Hepatic stellate cell (primary cell): ENCODE data around the gene BTBD16.
A peak's percentile ranks its signal among the peaks of the same experiment; 100 is the strongest.

Experiments
- DNase-seq: peaks from one replicate; pipeline ENCODE4 v3.0.0; 2011; ENCODE audit warnings: low spot score

BTBD16 gene

DNA sequence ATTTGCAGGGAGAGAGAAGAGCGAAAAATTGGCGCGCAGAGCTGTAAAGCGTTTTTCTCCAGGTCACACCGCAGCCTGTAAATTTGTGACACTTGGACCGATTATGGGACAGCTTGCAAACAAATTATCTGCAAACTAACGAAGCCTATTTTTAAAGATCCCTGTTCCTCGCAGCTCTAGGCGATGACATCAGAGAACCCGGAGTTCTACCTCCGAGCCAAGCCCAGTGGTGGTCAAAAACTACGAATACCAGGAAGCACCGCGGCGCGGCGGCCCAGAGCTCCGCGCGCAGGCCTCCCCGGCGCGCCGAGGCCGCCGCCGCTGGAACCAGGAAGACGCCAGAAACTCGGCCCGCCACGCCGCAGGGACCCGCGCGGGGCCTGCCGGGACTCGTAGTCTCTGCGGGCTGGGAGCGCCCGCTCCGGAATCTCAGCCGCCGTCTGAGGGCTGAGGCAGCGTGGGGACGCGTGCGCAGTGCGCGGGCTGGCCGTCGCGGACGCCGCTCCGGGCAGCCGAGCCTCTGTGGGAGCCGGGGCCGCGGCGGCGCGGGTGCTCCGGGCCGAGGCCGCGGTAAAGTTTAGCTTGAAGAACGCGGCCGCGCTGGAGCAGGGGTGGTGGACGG, 103.3 kb downstream of the BTBD16 start, which contains the start of gene PLEKHA1:
TSS of gene PLEKHA1 (plus strand) at position 472 of the 622 bp plus-strand sequence. CDS start 18,493 bp downstream, outside the sequence.
- peak; percentile 94 for DNase-seq

DNA sequence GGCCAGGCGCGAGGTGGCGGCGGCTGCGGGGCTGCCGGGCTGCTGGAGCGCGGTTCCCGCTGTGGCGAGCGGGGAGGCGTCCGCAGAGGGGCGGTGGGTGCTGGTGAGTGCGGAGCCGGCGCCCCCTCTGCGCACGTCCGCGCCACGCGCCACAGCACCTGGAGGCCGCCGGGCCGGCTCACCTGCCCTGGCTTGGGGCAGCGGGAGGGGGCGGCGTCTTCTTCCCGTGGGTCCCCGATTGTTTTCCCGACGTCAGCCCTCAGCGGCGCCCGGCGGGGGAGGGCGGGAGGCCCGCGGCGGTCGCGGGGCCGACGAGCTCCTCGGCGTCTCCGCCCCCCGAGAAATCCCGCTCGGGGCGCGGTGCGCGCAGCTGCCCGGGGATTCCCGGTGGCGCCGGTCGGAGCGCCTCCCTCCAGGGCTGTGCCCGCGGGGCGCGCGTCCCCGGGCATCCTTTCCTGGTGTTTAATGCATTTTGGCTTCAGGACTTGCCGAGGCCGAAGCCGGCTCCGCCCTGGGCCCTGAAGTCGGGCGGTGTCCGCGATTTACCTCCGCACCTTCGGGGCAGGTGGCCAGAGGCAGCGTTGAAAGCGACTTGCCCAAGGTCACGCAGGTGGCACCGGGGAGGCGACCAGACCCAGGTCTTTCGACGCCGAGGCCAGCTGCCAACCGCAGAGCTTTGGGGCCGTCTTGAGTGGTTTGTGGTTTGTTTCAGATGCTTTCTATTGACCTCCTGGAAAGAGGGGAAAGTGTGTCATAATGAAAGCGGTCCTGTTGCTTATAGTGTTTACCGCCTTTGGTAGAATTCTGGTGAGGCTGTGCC, 104.0 kb downstream of the BTBD16 start:
- peak; percentile 48 for DNase-seq

DNA sequence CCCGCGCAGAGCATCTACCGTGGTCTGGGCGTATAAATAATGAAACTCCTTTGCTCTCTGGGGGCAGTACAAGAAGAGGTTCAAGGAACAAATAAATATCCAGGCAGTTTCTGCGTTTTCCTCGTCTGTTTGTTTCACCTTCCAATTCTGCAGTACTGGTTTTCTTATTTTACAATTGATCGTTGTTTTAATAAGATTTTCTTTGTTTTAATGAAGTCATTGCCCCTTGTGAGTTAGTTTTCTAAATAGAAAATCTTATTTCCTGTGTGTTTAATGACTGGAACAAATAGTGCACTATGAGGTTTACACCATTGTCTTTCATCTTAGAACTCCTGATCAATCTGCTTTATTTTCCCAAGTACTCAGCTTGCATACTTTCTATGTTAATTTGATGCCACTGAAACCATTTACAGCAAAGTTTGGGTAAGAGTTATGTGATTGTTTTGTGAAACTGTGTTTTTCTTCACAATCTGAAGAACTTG, 104.6 kb downstream of the BTBD16 start:
- no peak for DNase-seq

DNA sequence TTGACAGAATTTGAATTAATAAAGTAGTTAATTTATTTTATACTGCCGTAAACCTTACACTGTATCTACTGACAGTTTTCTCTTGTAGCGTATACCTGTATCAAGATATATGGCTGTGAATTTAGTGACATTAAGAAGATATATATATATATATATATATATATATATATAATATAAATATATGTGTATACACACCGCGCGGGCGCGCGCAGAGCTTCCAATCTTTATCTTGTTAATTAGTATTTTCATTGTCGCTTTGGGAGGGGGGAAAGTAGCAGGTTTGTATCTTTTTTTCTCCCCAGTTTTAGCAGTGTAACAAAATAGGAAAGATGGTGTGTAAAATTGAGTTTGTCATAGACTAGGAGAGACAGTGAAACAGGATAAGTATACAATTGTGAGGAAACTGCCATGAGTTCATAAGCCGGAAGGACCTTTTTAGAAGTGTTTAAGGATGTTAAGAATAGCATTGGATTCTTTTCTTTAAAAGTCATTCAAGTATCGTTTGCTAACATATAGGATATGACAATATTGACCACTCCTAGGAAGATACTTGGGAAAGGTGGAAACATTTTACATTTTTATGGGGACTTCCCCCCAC, 105.4 kb downstream of the BTBD16 start:
- no peak for DNase-seq

DNA sequence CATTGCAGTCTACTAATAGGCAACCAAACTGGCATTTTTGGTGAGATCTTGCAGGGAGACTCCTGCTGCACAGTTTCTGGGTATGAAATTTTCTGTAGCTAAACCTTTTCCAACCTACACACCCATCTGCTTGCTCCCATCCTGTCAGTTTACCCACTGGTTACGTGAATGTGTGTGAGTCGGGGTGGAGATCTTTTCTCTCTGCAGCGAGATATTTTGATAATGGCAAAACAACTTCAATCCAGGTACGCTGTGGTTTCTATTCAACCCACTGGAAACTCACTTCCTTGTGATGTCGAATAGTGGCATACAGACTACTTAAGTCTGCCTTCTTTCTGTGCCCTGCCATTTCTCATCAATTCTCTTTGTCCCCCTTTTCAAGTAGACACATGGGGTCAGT, 107.9 kb downstream of the BTBD16 start:
- no peak for DNase-seq

DNA sequence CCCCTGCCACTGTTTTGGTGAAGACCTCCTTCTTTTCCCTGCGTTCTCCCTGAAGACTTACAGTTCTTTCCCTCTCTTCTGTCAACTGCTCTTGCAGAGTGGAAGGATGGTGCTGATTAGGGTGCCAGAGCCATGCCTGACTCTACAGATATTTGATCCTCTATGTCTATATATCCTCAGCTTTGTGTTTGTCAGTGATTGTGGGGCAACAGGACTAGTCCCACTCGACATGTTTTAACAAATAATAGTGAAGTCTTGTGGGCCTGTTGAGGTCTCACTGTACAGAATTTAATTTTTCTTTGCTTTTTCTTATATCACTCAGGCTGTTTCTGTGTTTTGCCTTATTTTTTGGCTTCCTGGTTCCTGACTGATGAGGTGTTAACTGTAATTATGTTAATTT, 108.4 kb downstream of the BTBD16 start:
- DNase-seq, result no peak

DNA sequence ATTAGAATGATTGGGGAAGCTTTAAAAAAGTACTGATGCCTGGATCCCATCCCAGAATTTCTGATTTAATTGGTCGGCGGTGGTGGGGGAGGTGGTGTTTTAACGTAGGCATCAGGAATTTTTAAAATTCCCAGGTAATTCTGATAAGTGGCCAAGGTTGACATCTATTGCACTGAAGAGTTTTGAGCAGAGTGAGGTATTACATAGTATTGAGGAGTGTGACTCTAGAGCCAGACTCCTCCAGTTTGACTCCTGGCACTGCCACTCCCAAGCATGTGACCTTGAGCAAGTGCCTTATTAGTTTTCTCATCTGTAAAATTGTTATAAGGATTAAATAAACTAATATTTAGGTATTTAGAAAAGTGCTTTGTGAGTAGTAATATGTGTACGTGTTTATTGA, 109.6 kb downstream of the BTBD16 start:
- DNase-seq, result no peak

DNA sequence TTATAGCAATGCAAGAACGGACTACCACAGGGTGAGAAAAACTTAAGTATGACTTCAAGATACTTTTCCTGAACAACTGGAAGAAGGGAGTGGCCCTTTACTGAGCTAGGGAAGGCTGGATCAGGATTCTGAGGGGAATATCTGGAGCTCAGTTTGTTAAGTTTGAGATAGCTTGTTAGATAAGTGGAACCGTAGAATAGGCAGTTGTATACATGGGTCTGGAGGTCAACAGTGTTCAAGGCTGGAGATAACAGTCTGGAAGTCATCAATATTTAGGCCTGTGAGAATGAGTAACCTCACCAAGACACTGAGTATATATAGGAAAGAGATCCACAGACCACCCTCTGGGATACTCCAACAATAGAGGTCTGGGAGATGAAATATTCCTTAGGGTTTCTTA, 110.6 kb downstream of the BTBD16 start:
- no peak for DNase-seq

DNA sequence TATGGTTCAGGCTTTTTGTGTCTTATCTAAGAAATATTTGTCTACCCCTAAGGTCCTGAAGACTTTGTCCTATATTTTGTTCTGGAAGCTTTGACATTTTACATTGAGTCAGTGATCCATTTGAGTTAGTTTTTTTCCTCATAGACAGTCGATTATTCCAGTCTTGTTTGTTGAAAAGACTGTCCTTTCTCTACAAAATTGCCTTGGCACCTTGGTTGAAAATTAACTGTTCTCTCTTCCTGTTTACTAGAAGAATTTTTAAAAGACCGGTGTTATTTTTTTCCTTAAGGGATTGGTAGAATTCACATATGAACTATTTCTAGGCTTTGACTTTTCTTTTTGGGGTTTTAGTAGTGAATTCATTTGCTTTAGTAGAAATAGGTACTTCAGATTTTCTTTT, 115.4 kb downstream of the BTBD16 start:
- DNase-seq, result no peak

DNA sequence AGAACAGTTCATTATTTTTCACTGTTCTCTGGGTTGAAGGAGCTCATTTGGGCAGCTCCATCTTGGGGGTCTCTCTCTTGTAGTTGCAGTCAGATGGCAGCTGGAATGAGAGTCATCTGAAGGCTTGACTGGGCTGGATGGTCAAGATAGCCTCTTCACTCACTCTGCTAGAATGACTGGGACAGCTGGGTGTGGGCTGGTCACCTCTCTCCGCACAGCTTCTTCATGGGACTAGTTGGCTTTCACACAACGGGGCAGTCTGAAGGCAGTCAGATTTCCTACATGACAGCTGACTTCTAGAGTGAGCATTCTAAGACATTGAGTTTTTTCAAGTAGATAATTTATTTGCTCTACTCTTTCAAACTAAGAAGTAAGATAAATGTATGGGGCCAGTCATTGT, 116.5 kb downstream of the BTBD16 start:
- DNase-seq, result no peak
